Fibroblast of pulmonary artery (primary cell): ENCODE measurements around the gene GNAO1.

ENCODE experiments used
- DNase-seq: peaks from one replicate; pipeline ENCODE4 v3.0.0-alpha.2; 2010; ENCODE audit warnings: low read depth
- H3K4me3 ChIP-seq: replicated peaks from 2 replicates; pipeline ENCODE4 v1.5.1; 2011; ENCODE audit warnings: low read depth, mild to moderate bottlenecking, control low read depth, low read length, moderate library complexity
- CTCF ChIP-seq: IDR thresholded peaks from 2 replicates; pipeline ENCODE4 v1.5.1; 2011; ENCODE audit warnings: mild to moderate bottlenecking, control low read depth, low read length, inconsistent platforms; ENCODE audit errors: missing control alignments

Gene GNAO1

GRCh38 chr16:56346131-56346890, 155.0 kb downstream of the GNAO1 start:
- no peak for DNase-seq
- no peak overlapping the region for H3K4me3 ChIP-seq
- no peak for TF ChIP-seq CTCF

GRCh38 chr16:56347166-56347565, 155.9 kb downstream of the GNAO1 start:
- DNase-seq, result no peak
- TF ChIP-seq CTCF, result no peak
- no peak overlapping the region for H3K4me3 ChIP-seq

- no peak for TF ChIP-seq CTCF
- no peak for DNase-seq
- H3K4me3 ChIP-seq, result no peak overlapping the region
Measured at GRCh38 chr16:56347670-56348069, 156.4 kb downstream of the GNAO1 start.

- no peak for DNase-seq
- TF ChIP-seq CTCF, result no peak
- no peak overlapping the region for H3K4me3 ChIP-seq
Measured at GRCh38 chr16:56348168-56349085, 157.1 kb downstream of the GNAO1 start.

GRCh38 chr16:56349086-56349415, 157.8 kb downstream of the GNAO1 start:
- no peak for TF ChIP-seq CTCF

GRCh38 chr16:56349711-56350161, 158.4 kb downstream of the GNAO1 start:
- DNase-seq, result no peak
- no peak for TF ChIP-seq CTCF
- no peak overlapping the region for H3K4me3 ChIP-seq

More at GRCh38 chr16:56349086-56349415, 157.8 kb downstream of the GNAO1 start:
- DNase-seq, result no peak
- H3K4me3 ChIP-seq, result no peak overlapping the region
